HCT116 (cell line): Measurements from ENCODE around the gene RRH. TPM values are rescaled to one million over a fixed set of nuclear protein-coding genes. Genes with fewer than 3 reads are reported as not detected.

ENCODE experiments used
- ATAC-seq: fragments of 200-7000 bp; cut with Tn5 transposase; 2 replicates; pipeline ENCODE4 v1.9.1; 2020; ENCODE audit warnings: mild to moderate bottlenecking, moderate library complexity
- BruUV-seq: library from RNA; stranded (reverse); fragments of 400-500 nt; replicated peaks from 2 replicates; lab custom pipeline; 2021; lab: Mats Ljungman, UMichigan
- CTCF ChIA-PET: fragments of 300-600 bp; sonication (Branson Sonifier 250); formaldehyde crosslinking; loops from one replicate; lab custom pipeline; 2021; ENCODE audit warnings: antibody characterized with exemption; lab: Charles Lee
- POLR2A ChIA-PET: fragments of 300-600, 350-600 bp; sonication (Branson Sonifier 250); formaldehyde crosslinking; loops from one replicate; lab custom pipeline; 2021; ENCODE audit warnings: antibody characterized with exemption; lab: Charles Lee
- RAD21 ChIA-PET, 2 experiments: fragments of 300-600 bp; sonication (Branson Sonifier 250); formaldehyde crosslinking; loops; one replicate each; lab custom pipeline; 2023; ENCODE audit warnings: low total read pairs in 2 of 2; ENCODE audit not compliant: uncharacterized antibody in 2 of 2, unreplicated experiment in 2 of 2, low non-redundant PET in 1 of 2; lab: Charles Lee
- DNase-seq: peaks from one replicate; pipeline ENCODE4 v3.0.0-alpha.2; 2010; ENCODE audit warnings: low read depth, low spot score
- H2AFZ ChIP-seq: fragments of 200-600 bp; shearing (Covaris generic), sonication (generic); 2 replicates; pipeline ENCODE4 v1.6.1; 2017; ENCODE audit warnings: low read depth, mixed run types, mixed read lengths, antibody characterized with exemption, low read length; ENCODE audit not compliant: poor library complexity, severe bottlenecking
- H3K27ac ChIP-seq: 2 replicates; pipeline ENCODE4 v1.5.1; 2012; ENCODE audit warnings: low read depth, low read length
- H3K27me3 ChIP-seq: fragments of 200-600 bp; sonication (generic); 2 replicates; pipeline ENCODE4 v1.6.1; 2016; ENCODE audit warnings: mixed run types, low read length, mixed read lengths; ENCODE audit not compliant: insufficient read depth
- H3K36me3 ChIP-seq, 2 experiments: fragments of 200-500 bp in 1 of 2; fragments of 200-600 bp in 1 of 2; sonication (Bioruptor generic) in 1 of 2; sonication (generic) in 1 of 2; 2 replicates each; pipeline versions ENCODE4 v1.5.1 to v1.6.1; 2014 to 2016; ENCODE audit warnings: low read length in 2 of 2, inconsistent platforms in 1 of 2, mixed read lengths in 1 of 2, mixed run types in 1 of 2; ENCODE audit not compliant: insufficient read depth in 2 of 2, control insufficient read depth in 1 of 2
- H3K4me1 ChIP-seq, 2 experiments: fragments of 200-600 bp in 1 of 2; sonication (generic) in 1 of 2; 2 replicates each; pipeline versions ENCODE4 v1.5.1 to v1.6.1; 2012 to 2017; ENCODE audit warnings: low read length in 2 of 2, inconsistent platforms in 1 of 2, mild to moderate bottlenecking in 1 of 2, mixed read lengths in 1 of 2, mixed run types in 1 of 2, moderate library complexity in 1 of 2; ENCODE audit not compliant: insufficient read depth in 2 of 2, control insufficient read depth in 1 of 2
- H3K4me2 ChIP-seq: fragments of 200-600 bp; sonication (generic); 2 replicates; pipeline ENCODE4 v1.6.1; 2017; ENCODE audit warnings: mixed run types, low read length, mixed read lengths
- H3K4me3 ChIP-seq, 2 experiments: fragments of 200-600 bp in 1 of 2; sonication (generic) in 1 of 2; replicated peaks in 1 of 2; 2 replicates each; pipeline ENCODE4 v1.5.1; 2011 to 2016; ENCODE audit warnings: low read length in 2 of 2, control low read depth in 1 of 2, low read depth in 1 of 2, mild to moderate bottlenecking in 1 of 2, mixed read lengths in 1 of 2, mixed run types in 1 of 2
- H3K79me2 ChIP-seq: fragments of 200-600 bp; sonication (generic); 2 replicates; pipeline ENCODE4 v1.6.1; 2017; ENCODE audit warnings: mild to moderate bottlenecking, mixed run types, low read length, moderate library complexity, mixed read lengths; ENCODE audit not compliant: insufficient read depth
- H3K9ac ChIP-seq: fragments of 200-600 bp; sonication (generic); 2 replicates; pipeline ENCODE4 v1.6.1; 2016; ENCODE audit warnings: low read length, mixed read lengths
- H3K9me2 ChIP-seq: fragments of 200-600 bp; sonication (generic), shearing (Covaris generic); 2 replicates; pipeline ENCODE4 v1.6.1; 2017; ENCODE audit warnings: mixed run types, mild to moderate bottlenecking, moderate library complexity; ENCODE audit not compliant: insufficient read depth
- H3K9me3 ChIP-seq, 2 experiments: fragments of 200-500 bp in 1 of 2; fragments of 200-600 bp in 1 of 2; sonication (Bioruptor generic) in 1 of 2; sonication (generic) in 1 of 2; 2 replicates each; pipeline ENCODE4 v1.6.1; 2014 to 2017; ENCODE audit warnings: low read length in 2 of 2, mixed read lengths in 2 of 2, inconsistent platforms in 1 of 2, low read depth in 1 of 2, mild to moderate bottlenecking in 1 of 2, mixed run types in 1 of 2, moderate library complexity in 1 of 2; ENCODE audit not compliant: control insufficient read depth in 1 of 2, insufficient read depth in 1 of 2
- H4K20me1 ChIP-seq: fragments of 200-600 bp; sonication (generic), shearing (Covaris generic); 2 replicates; pipeline ENCODE4 v1.6.1; 2017; ENCODE audit warnings: mixed run types, mild to moderate bottlenecking, moderate library complexity; ENCODE audit not compliant: insufficient read depth
- JUND ChIP-seq: IDR thresholded peaks from 2 replicates; pipeline ENCODE4 v1.6.1; 2012
- POLR2A ChIP-seq: IDR thresholded peaks from 2 replicates; pipeline ENCODE4 v1.7.0; 2011; ENCODE audit warnings: borderline replicate concordance; ENCODE audit not compliant: insufficient read depth, insufficient read length; ENCODE audit errors: extremely low read depth
- POLR2AphosphoS5 ChIP-seq: IDR thresholded peaks from 2 replicates; pipeline ENCODE4 v1.6.1; 2011; ENCODE audit warnings: mild to moderate bottlenecking, low read depth, low read length, moderate library complexity
- RAD21 ChIP-seq: IDR thresholded peaks from 2 replicates; pipeline ENCODE4 v1.6.1; 2012; ENCODE audit warnings: low read depth, mild to moderate bottlenecking
- SP1 ChIP-seq: IDR thresholded peaks from 2 replicates; pipeline ENCODE4 v1.6.1; 2012; ENCODE audit warnings: low read depth
- intact Hi-C: fragments of 100-400 bp; cut with micrococcal nuclease; formaldehyde crosslinking; loops from 2 replicates; pipeline ENCODE4 v1.10.0; 2022
- total RNA-seq: library from RNA; stranded (reverse); gene quantifications from one replicate; pipeline ENCODE4 v1.2.1, GENCODE V29; 2021; ENCODE audit not compliant: unreplicated experiment
- TF ChIP-seq, protein P1 (sequence below): IDR thresholded peaks from 2 replicates; pipeline ENCODE4 v1.6.1; 2011; ENCODE audit warnings: mild to moderate bottlenecking, low read length, moderate library complexity; ENCODE audit not compliant: insufficient replicate concordance; ENCODE audit errors: extremely low read depth
- TF ChIP-seq, protein P2 (sequence below): IDR thresholded peaks from 2 replicates; pipeline ENCODE4 v1.6.1; 2012; ENCODE audit warnings: low read depth

Gene RRH
- total RNA-seq, 1 experiment from 2014 or later = 0.42 TPM

DNA sequence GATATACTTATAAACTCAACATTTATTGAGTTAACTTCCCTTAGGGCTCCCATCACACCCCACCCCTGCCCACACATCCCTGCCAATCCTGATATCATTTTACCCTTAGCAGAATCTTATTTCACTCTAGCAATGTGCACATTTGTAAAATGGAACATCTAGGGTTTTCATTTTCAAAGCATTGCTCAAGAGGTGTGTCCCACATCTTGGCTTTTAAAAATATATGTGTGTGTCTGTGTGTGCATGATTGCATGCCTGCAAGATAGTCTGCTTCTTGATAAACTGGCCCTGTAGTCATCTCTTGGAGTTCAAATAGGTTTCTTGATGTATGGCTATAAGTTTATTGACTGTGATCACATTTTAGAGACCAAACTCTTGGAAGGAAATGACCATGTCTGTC is 58.5 kb downstream of the RRH start:
- H3K36me3 ChIP-seq = no peaks in the 10 kb centered on the region
- TF ChIP-seq POLR2AphosphoS5 = no peak
- TF ChIP-seq, protein P1, sequence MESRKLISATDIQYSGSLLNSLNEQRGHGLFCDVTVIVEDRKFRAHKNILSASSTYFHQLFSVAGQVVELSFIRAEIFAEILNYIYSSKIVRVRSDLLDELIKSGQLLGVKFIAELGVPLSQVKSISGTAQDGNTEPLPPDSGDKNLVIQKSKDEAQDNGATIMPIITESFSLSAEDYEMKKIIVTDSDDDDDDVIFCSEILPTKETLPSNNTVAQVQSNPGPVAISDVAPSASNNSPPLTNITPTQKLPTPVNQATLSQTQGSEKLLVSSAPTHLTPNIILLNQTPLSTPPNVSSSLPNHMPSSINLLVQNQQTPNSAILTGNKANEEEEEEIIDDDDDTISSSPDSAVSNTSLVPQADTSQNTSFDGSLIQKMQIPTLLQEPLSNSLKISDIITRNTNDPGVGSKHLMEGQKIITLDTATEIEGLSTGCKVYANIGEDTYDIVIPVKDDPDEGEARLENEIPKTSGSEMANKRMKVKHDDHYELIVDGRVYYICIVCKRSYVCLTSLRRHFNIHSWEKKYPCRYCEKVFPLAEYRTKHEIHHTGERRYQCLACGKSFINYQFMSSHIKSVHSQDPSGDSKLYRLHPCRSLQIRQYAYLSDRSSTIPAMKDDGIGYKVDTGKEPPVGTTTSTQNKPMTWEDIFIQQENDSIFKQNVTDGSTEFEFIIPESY = no peak
- TF ChIP-seq JUND = no peak
- no peak for TF ChIP-seq RAD21
- TF ChIP-seq SP1 = no peak
- TF ChIP-seq, protein P2, sequence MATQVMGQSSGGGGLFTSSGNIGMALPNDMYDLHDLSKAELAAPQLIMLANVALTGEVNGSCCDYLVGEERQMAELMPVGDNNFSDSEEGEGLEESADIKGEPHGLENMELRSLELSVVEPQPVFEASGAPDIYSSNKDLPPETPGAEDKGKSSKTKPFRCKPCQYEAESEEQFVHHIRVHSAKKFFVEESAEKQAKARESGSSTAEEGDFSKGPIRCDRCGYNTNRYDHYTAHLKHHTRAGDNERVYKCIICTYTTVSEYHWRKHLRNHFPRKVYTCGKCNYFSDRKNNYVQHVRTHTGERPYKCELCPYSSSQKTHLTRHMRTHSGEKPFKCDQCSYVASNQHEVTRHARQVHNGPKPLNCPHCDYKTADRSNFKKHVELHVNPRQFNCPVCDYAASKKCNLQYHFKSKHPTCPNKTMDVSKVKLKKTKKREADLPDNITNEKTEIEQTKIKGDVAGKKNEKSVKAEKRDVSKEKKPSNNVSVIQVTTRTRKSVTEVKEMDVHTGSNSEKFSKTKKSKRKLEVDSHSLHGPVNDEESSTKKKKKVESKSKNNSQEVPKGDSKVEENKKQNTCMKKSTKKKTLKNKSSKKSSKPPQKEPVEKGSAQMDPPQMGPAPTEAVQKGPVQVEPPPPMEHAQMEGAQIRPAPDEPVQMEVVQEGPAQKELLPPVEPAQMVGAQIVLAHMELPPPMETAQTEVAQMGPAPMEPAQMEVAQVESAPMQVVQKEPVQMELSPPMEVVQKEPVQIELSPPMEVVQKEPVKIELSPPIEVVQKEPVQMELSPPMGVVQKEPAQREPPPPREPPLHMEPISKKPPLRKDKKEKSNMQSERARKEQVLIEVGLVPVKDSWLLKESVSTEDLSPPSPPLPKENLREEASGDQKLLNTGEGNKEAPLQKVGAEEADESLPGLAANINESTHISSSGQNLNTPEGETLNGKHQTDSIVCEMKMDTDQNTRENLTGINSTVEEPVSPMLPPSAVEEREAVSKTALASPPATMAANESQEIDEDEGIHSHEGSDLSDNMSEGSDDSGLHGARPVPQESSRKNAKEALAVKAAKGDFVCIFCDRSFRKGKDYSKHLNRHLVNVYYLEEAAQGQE = no peak
- no peak for TF ChIP-seq POLR2A
- BruUV-seq = no TSS peak

More for the DNA sequence above, 58.5 kb downstream of the RRH start:
- RAD21 ChIA-PET = no interaction called here
- POLR2A ChIA-PET = no interaction called here
- H3K79me2 ChIP-seq = no peaks in the 10 kb centered on the region
- no peak overlapping the region for H3K4me2 ChIP-seq
- H3K4me3 ChIP-seq = no peak overlapping the region
- no peaks in the 10 kb centered on the region for H3K27me3 ChIP-seq
- H3K9me2 ChIP-seq = no peaks in the 10 kb centered on the region
- H3K4me1 ChIP-seq = no peaks in the 10 kb centered on the region
- ATAC-seq (no peak), DNase-seq (no peak)
- no peaks in the 10 kb centered on the region for H3K9me3 ChIP-seq
- no peak overlapping the region for H3K27ac ChIP-seq
- no peak overlapping the region for H3K9ac ChIP-seq
- no peak overlapping the region for H2AFZ ChIP-seq
- CTCF ChIA-PET = no interaction called here
- intact Hi-C loops = no loop called here
- no peaks in the 10 kb centered on the region for H4K20me1 ChIP-seq
